DOHH2 (cell line): ENCODE measurements around the gene KCNQ1OT1.

Experiments
- H3F3A ChIP-seq: fragments of 200-600 bp; sonication (generic), shearing (Covaris generic); 2 replicates; pipeline ENCODE4 v1.6.0; 2016; ENCODE audit warnings: antibody characterized with exemption, mild to moderate bottlenecking; ENCODE audit not compliant: control insufficient read depth, insufficient read depth
- H3K27ac ChIP-seq: fragments of 200-600 bp; sonication (generic); 2 replicates; pipeline ENCODE4 v1.5.1; 2014; ENCODE audit warnings: low read depth, mild to moderate bottlenecking, low read length, moderate library complexity
- H3K27me3 ChIP-seq: fragments of 200-600 bp; sonication (generic); 2 replicates; pipeline ENCODE4 v1.6.1; 2014; ENCODE audit warnings: mild to moderate bottlenecking, low read length, mixed read lengths; ENCODE audit not compliant: control insufficient read depth
- H3K36me3 ChIP-seq: fragments of 200-600 bp; sonication (generic); 2 replicates; pipeline ENCODE4 v1.6.1; 2014; ENCODE audit warnings: mild to moderate bottlenecking, low read length, moderate library complexity, mixed read lengths; ENCODE audit not compliant: control insufficient read depth
- H3K4me1 ChIP-seq: fragments of 200-600 bp; sonication (generic); 2 replicates; pipeline ENCODE4 v1.6.1; 2014; ENCODE audit warnings: mild to moderate bottlenecking, low read length, mixed read lengths; ENCODE audit not compliant: control insufficient read depth
- H3K4me2 ChIP-seq: fragments of 200-600 bp; sonication (generic); 2 replicates; pipeline ENCODE4 v1.6.0; 2014; ENCODE audit warnings: mild to moderate bottlenecking, low read length, moderate library complexity
- H3K4me3 ChIP-seq: fragments of 200-600 bp; sonication (generic); 2 replicates; pipeline ENCODE4 v1.5.1; 2014; ENCODE audit warnings: mild to moderate bottlenecking, low read length, mixed read lengths
- H3K79me2 ChIP-seq: fragments of 200-600 bp; sonication (generic); 2 replicates; pipeline ENCODE4 v1.6.1; 2014; ENCODE audit warnings: mild to moderate bottlenecking, low read length, mixed read lengths; ENCODE audit not compliant: control insufficient read depth
- H3K9me2 ChIP-seq: fragments of 200-600 bp; sonication (generic); replicated peaks from 2 replicates; pipeline ENCODE4 v1.6.1; 2014; ENCODE audit warnings: mild to moderate bottlenecking, low read length, mixed read lengths; ENCODE audit not compliant: control insufficient read depth
- H3K9me3 ChIP-seq: fragments of 200-600 bp; sonication (generic); 2 replicates; pipeline ENCODE4 v1.6.1; 2014; ENCODE audit warnings: antibody characterized with exemption, low read length, mixed read lengths; ENCODE audit not compliant: control insufficient read depth, insufficient read depth
- H4K20me1 ChIP-seq: fragments of 200-600 bp; sonication (generic); 2 replicates; pipeline ENCODE4 v1.6.0; 2014; ENCODE audit warnings: low read depth, mild to moderate bottlenecking, antibody characterized with exemption, low read length, moderate library complexity; ENCODE audit not compliant: control insufficient read depth, insufficient read depth
- CTCF ChIP-seq: fragments of 200-600 bp; sonication (generic); IDR thresholded peaks from one replicate; pipeline ENCODE4 v1.5.1; 2014; ENCODE audit warnings: antibody characterized with exemption, mild to moderate bottlenecking, low read depth, low read length; ENCODE audit not compliant: poor library complexity, severe bottlenecking
- EZH2phosphoT487 ChIP-seq: fragments of 200-600 bp; sonication (generic); IDR thresholded peaks from 2 replicates; pipeline ENCODE4 v1.6.1; 2017; ENCODE audit warnings: borderline replicate concordance, mild to moderate bottlenecking, antibody characterized with exemption, low read length, moderate library complexity, mixed read lengths

Gene KCNQ1OT1

GRCh38 chr11:2589538-2589934 is 110.3 kb downstream of the KCNQ1OT1 start:
- Histone ChIP-seq H3K27ac (no peak overlapping the region), H3K27me3 (no peaks in the 10 kb centered on the region), H3K36me3 (no peaks in the 10 kb centered on the region), H4K20me1 (no peaks in the 10 kb centered on the region), H3K9me2 (no peaks in the 10 kb centered on the region), H3K79me2 (no peaks in the 10 kb centered on the region), H3K4me2 (no peak overlapping the region), H3K4me3 (no peak overlapping the region), H3F3A (no peaks in the 10 kb centered on the region), H3K9me3 (no peaks in the 10 kb centered on the region), H3K4me1 (no peaks in the 10 kb centered on the region)
- TF ChIP-seq EZH2phosphoT487: no peak
- TF ChIP-seq CTCF: no peak

GRCh38 chr11:2588809-2589537 is 110.8 kb downstream of the KCNQ1OT1 start:
- no peaks in the 10 kb centered on the region for H3K27me3 ChIP-seq
- no peaks in the 10 kb centered on the region for H3K79me2 ChIP-seq
- H3K4me1 ChIP-seq: no peaks in the 10 kb centered on the region
- H4K20me1 ChIP-seq: no peaks in the 10 kb centered on the region
- no peaks in the 10 kb centered on the region for H3K36me3 ChIP-seq
- no peaks in the 10 kb centered on the region for H3K9me3 ChIP-seq
- H3K4me2 ChIP-seq: no peak overlapping the region
- no peaks in the 10 kb centered on the region for H3F3A ChIP-seq
- no peak overlapping the region for H3K4me3 ChIP-seq
- H3K27ac ChIP-seq: no peak overlapping the region
- H3K9me2 ChIP-seq: no peaks in the 10 kb centered on the region
- TF ChIP-seq CTCF: no peak
- TF ChIP-seq EZH2phosphoT487: no peak

GRCh38 chr11:2587976-2588748 is 111.6 kb downstream of the KCNQ1OT1 start:
- no peaks in the 10 kb centered on the region for H3K79me2 ChIP-seq
- no peaks in the 10 kb centered on the region for H4K20me1 ChIP-seq
- no peaks in the 10 kb centered on the region for H3K9me3 ChIP-seq
- H3K27me3 ChIP-seq: no peaks in the 10 kb centered on the region
- H3K9me2 ChIP-seq: no peaks in the 10 kb centered on the region
- no peaks in the 10 kb centered on the region for H3K4me1 ChIP-seq
- no peak overlapping the region for H3K4me3 ChIP-seq
- no peak overlapping the region for H3K27ac ChIP-seq
- no peaks in the 10 kb centered on the region for H3F3A ChIP-seq
- H3K4me2 ChIP-seq: no peak overlapping the region
- TF ChIP-seq EZH2phosphoT487 (no peak), CTCF (no peak)
- no peaks in the 10 kb centered on the region for H3K36me3 ChIP-seq
